ENCODE data around the gene LRRC27.
"Not testable (repeated sequence)": the region's sequence is repeated elsewhere in the genome, so short reads cannot be mapped to it uniquely, and the experiment has no call there.

Gene LRRC27

GRCh38 chr10:132314881-132315280 lies 17.1 kb upstream of the LRRC27 start:
- not testable (repeated sequence) for DNase-seq (ENCODE audit: low spot score)

- DNase-seq (ENCODE audit: low spot score), result no peak
Observed at GRCh38 chr10:132316133-132316532, 15.9 kb upstream of the LRRC27 start.

- not testable (repeated sequence) for DNase-seq (ENCODE audit: low spot score)
Observed at GRCh38 chr10:132317477-132317876, 14.5 kb upstream of the LRRC27 start.

DNA sequence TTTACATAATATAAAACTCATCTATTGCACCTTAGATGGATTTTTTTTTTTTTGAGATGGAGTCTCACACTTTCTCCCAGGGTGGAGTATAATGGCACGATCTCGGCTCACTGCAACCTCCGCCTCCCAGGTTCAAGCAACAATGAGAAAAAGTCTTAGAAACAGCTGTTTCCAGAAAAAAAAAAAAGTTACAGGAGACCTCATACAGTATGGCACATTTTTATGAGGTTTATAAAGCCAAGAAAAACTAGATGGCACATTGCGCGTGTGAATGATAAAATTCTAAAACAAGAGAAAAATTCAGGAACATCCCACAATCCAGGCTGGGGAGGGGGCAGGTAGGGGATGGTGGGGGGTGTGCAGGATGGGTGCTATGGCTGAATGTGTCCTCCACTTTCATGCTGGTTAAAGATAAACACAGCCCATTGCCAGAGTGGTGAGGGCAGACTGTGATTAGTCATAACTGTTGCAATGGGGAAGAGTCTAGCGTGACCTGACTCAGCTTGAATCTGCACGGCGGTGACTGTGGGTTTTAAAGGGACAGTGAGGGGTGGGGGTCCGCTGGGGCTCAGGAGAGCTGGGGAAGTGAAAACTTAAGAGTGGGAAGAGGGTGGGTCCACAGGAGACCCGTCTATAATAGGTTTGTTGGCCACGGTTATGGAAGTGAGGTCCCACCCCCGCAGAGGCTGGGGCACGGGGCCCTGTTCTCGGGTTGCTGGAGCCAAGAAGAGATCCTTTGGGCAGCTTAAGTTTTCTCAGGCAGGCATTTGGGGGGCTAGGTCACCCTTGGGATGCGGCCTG lies 11.9 kb upstream of the LRRC27 start:
- peak; percentile 87 for DNase-seq (ENCODE audit: low spot score)

- DNase-seq (ENCODE audit: low spot score), result no peak
Observed at GRCh38 chr10:132320654-132321469, 11.1 kb upstream of the LRRC27 start.

- no peak for DNase-seq (ENCODE audit: low spot score)
Observed at GRCh38 chr10:132321726-132322125, 10.3 kb upstream of the LRRC27 start.

GRCh38 chr10:132322586-132323048 lies 9.4 kb upstream of the LRRC27 start:
- no peak for DNase-seq (ENCODE audit: low spot score)

DNA sequence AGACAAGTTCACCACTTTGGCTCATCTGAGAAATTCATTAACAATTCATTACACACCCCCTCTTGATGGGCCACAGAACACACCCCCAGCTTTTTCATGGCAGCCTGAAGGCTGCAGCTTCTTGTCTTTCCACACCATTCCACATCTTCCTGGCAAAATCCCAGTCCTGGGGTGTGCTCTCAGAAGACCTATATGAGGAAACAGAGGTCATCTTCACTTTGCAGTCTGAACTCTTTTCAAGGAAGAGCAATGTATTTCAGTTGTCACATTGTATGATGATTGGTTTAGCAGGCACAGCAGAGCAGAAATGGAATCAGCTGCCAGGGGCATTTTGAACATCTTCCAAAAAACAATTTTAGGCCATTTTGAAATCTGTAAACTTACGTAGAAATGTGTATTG lies 7.8 kb upstream of the LRRC27 start:
- DNase-seq (ENCODE audit: low spot score), result no peak

- peak; percentile 38 for DNase-seq (ENCODE audit: low spot score)
Observed at GRCh38 chr10:132326344-132326889, 5.6 kb upstream of the LRRC27 start.

- no peak for DNase-seq (ENCODE audit: low spot score)
Observed at GRCh38 chr10:132326925-132327324, 5.1 kb upstream of the LRRC27 start.

GRCh38 chr10:132328106-132328505 lies 3.9 kb upstream of the LRRC27 start:
- no peak for DNase-seq (ENCODE audit: low spot score)

- peak; percentile 52 for DNase-seq (ENCODE audit: low spot score)
Observed at GRCh38 chr10:132328738-132329137, 3.3 kb upstream of the LRRC27 start.

- DNase-seq (ENCODE audit: low spot score), result peak; percentile 86
Observed at GRCh38 chr10:132329565-132330485, 2.2 kb upstream of the LRRC27 start.

GRCh38 chr10:132330486-132330833 lies 1.5 kb upstream of the LRRC27 start:
- no peak for DNase-seq (ENCODE audit: low spot score)

DNA sequence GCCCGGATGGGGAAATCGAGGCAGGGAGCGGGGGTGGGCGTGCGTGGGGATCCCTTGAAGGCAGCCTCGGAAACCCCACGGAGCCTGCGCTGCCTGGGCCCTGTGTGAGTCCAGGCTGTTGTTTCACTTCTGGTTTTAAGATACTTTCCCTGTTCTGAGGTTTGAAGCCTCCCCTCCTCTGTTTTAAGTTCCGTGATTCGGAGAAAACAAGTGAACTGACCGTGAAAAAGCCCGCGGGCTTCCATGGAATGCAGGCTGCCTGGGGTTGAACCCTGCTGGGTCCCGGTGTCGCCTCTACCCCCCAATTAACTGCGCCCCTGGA lies 401 bp downstream of the LRRC27 start:
- no peak for DNase-seq (ENCODE audit: low spot score)

DNA sequence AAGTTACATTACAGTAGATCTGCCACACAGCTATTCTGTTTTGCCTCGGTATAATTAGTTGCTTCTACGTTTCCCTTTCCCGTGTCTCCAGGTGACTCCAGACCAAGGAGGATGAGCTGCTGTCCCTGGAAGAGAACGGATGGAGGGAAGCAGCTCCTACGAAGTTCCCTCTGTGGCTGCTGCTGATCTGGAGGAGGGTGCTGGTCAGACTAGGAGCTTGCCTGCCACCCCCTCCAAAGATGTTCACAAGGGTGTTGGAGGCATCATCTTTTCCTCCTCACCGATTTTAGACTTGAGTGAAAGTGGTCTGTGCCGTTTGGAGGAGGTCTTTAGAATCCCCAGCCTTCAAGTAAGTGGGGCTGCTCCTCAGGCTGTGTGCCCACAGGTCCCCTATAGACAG lies 1.4 kb downstream of the LRRC27 start:
- DNase-seq (ENCODE audit: low spot score), result no peak

- no peak for DNase-seq (ENCODE audit: low spot score)
Observed at GRCh38 chr10:132334631-132335188, 2.7 kb downstream of the LRRC27 start.

DNA sequence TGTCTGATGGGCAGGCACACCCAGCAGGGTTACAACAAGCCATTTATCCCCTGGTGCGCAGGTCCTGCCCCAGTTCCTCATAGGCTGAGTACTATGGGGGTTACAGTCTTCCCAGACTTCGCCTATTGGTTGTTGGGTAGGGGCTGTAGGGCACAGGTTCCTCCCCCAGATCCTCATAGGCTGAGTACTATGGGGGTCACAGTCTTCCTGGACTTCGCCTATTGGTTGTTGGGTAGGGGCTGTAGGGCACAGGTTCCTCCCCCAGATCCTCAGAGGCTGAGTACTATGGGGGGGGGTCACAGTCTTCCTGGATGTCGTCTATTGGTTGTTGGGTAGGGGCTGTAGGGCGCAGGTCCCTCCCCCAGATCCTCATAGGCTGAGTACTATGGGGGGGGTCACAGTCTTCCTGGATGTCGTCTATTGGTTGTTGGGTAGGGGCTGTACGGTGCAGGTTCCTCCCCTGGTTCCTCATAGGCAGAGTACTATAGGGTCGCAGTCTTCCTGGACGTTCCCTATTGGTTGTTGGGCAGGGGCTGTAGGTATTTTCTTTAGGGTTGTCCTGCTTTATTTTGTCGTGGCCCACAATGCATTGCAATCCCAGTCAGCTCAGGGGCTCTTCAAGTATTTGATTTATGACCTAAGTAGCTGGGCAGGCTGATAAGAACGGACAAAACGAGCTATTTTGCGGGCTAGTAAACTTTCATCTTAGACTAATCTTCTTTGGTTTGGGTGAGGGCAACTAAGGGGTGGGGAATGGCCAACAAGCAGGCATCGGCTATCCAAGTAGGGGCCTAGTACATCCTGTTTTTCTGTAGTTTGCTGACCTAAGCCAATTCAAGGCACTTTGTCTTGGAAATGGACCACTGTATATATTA lies 3.4 kb downstream of the LRRC27 start:
- DNase-seq (ENCODE audit: low spot score), result no peak

DNA sequence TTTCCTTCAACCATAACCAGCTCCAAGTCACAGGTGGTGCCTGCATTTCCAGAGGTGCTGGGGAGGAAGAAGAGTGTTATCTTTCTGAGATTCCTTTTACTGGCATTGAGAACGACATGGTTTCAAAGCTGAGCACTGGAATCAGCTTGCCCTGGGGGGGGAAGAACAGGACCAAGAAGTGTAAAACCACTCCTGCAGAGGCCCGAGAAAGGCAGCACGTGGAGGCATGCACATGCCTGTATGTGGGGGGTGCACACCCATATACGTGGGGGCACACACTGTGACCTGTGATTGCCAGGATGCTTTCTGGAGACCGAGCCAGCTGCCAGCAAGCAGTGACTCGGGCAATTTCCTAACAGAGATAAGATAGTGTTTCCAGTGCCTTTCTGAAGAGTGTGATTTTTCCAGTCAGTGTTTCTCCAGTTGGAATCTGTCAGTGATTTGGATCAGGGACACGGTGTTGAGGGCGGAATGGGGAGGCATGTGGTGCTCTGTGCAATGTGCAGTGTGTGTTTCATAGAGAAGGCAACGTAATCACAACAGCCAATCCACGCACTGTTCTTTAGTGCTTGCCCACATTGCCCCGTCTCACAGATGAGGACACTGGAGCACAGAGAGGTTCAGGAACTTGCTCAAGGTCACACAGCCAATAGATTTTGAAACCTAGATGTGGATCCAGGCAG lies 4.2 kb downstream of the LRRC27 start:
- no peak for DNase-seq (ENCODE audit: low spot score)

DNA sequence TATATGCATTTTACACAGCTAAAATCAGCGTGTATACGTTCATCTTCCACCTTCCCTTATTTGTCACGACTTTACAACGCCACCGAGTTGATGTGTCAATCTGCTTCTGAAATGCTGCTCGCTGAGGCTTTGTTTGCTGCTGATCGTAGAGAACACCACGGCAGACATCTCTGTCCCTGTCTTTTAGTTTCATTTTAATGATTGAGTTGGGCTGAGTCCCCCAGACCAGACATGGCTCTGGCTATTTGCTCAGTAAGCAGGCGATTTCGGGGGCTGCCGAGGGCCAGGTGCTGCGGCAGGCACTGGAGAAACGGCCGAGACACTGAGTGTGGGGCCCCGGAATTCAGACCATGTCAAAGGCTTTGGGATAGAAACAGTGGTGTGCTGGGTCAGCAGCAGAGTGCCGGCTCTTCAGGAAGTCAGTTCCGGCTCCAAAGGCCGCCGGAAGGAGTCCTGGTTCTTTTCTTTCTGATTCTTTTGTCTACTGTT lies 5.0 kb downstream of the LRRC27 start:
- no peak for DNase-seq (ENCODE audit: low spot score)
